PC-3 (cell line): Measurements from ENCODE around the gene TIAM1. TPM values are rescaled to one million over a fixed set of nuclear protein-coding genes. Genes with fewer than 3 reads are reported as not detected.

Experiments used
- ATAC-seq: fragments of 200-7000 bp; cut with Tn5 transposase; 2 replicates; pipeline ENCODE4 v1.9.1; 2020; ENCODE audit warnings: mild to moderate bottlenecking, moderate library complexity
- BruUV-seq: library from RNA; stranded (reverse); fragments of 400-500 nt; replicated peaks from 2 replicates; lab custom pipeline; 2021; lab: Mats Ljungman, UMichigan
- CTCF ChIA-PET: fragments of 300-600 bp; sonication (Branson Sonifier 250); formaldehyde crosslinking; loops from one replicate; lab custom pipeline; 2022; ENCODE audit warnings: antibody characterized with exemption; lab: Charles Lee
- POLR2A ChIA-PET: fragments of 300-600 bp; sonication (Branson Sonifier 250); formaldehyde crosslinking; loops from one replicate; lab custom pipeline; 2022; ENCODE audit warnings: antibody characterized with exemption; ENCODE audit not compliant: unreplicated experiment; lab: Charles Lee
- DNase-seq: peaks from one replicate; pipeline ENCODE4 v3.0.0-alpha.2; 2015
- H2AFZ ChIP-seq: fragments of 300-600 bp; sonication (generic); 2 replicates; pipeline ENCODE4 v1.6.0; 2016; ENCODE audit warnings: antibody characterized with exemption, low read length
- H3F3A ChIP-seq: fragments of 300-600 bp; sonication (generic); one replicate; pipeline ENCODE4 v1.6.0; 2017; ENCODE audit warnings: antibody characterized with exemption, low read length, control low read depth, mild to moderate bottlenecking; ENCODE audit not compliant: unreplicated experiment
- H3K27ac ChIP-seq: fragments of 300-600 bp; sonication (generic); 2 replicates; pipeline ENCODE4 v1.5.1; 2016; ENCODE audit warnings: mild to moderate bottlenecking, low read length
- H3K27me3 ChIP-seq: fragments of 300-600 bp; sonication (generic); 2 replicates; pipeline ENCODE4 v1.6.1; 2016; ENCODE audit warnings: low read length, mixed read lengths
- H3K36me3 ChIP-seq: fragments of 300-600 bp; sonication (generic); 2 replicates; pipeline ENCODE4 v1.6.1; 2016; ENCODE audit warnings: low read depth, mixed run types, low read length, mixed read lengths
- H3K4me1 ChIP-seq: fragments of 300-600 bp; sonication (generic); 2 replicates; pipeline ENCODE4 v1.5.1; 2016; ENCODE audit warnings: low read length; ENCODE audit not compliant: insufficient read depth
- H3K4me2 ChIP-seq: fragments of 300-600 bp; sonication (generic); 2 replicates; pipeline ENCODE4 v1.6.0; 2016; ENCODE audit warnings: low read length
- H3K4me3 ChIP-seq: fragments of 300-600 bp; sonication (generic); 2 replicates; pipeline ENCODE4 v1.5.1; 2016; ENCODE audit warnings: mild to moderate bottlenecking, low read length, mixed read lengths
- H3K79me2 ChIP-seq: fragments of 300-600 bp; sonication (generic); 2 replicates; pipeline ENCODE4 v1.6.1; 2017; ENCODE audit warnings: low read length, mixed read lengths
- H3K9ac ChIP-seq: fragments of 300-600 bp; sonication (generic); 2 replicates; pipeline ENCODE4 v1.6.0; 2016; ENCODE audit warnings: mild to moderate bottlenecking, low read length
- H3K9me2 ChIP-seq: fragments of 300-600 bp; sonication (generic); replicated peaks from 2 replicates; pipeline ENCODE4 v1.6.1; 2016; ENCODE audit warnings: mixed run types, low read length, mixed read lengths
- H3K9me3 ChIP-seq: fragments of 300-600 bp; sonication (generic); 2 replicates; pipeline ENCODE4 v1.6.1; 2016; ENCODE audit warnings: low read length, mixed read lengths
- H4K20me1 ChIP-seq: fragments of 300-600 bp; sonication (generic); 2 replicates; pipeline ENCODE4 v1.6.1; 2016; ENCODE audit warnings: low read length, mixed read lengths
- EZH2 ChIP-seq: fragments of 300-600 bp; sonication (generic); IDR thresholded peaks from one replicate; pipeline ENCODE4 v1.6.1; 2017; ENCODE audit warnings: antibody characterized with exemption, mild to moderate bottlenecking, low read length; ENCODE audit not compliant: unreplicated experiment
- EZH2phosphoT487 ChIP-seq: fragments of 300-600 bp; sonication (generic); IDR thresholded peaks from 2 replicates; pipeline ENCODE4 v1.6.1; 2018; ENCODE audit warnings: mild to moderate bottlenecking, antibody characterized with exemption, low read length, borderline replicate concordance
- intact Hi-C: fragments of 100-400 bp; cut with micrococcal nuclease; formaldehyde crosslinking; loops from 2 replicates; pipeline ENCODE4 v1.9.0; 2023
- total RNA-seq: library from RNA; depleted of rRNA; stranded (reverse); fragments of >200 nt; gene quantifications from 2 replicates; pipeline ENCODE4 v1.2.3, GENCODE V29; 2014
- TF ChIP-seq, protein P1 (sequence below): fragments of 300-600 bp; sonication (generic); conservative IDR thresholded peaks from 2 replicates; pipeline ENCODE4 v1.5.1; 2017; ENCODE audit warnings: antibody characterized with exemption, low read depth, mild to moderate bottlenecking, low read length

Gene TIAM1
- total RNA-seq, 1 experiment from 2014 or later, result 19.1 TPM

DNA sequence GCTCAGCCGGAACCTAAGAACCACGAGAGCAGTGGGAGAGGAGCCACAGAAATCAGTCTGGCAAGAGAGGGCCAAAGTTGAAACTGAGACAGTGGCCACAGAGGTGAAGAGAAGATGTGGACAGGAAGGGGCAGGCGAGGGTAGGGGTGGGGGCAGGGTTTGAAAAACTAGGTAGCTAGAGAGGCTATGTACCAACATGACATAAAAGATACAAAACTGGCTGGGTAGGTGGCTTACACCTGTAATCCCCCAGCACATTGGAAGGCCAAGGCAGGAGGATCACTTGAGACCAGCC, 28.4 kb upstream of the TIAM1 start:
- H3K4me2 ChIP-seq, result no peak overlapping the region
- ATAC-seq, result no peak
- peaks cover 11% of the 10 kb centered on the region for H3K4me1 ChIP-seq
- no peaks in the 10 kb centered on the region for H3K79me2 ChIP-seq
- TF ChIP-seq EZH2phosphoT487 (no peak), EZH2 (no peak)
- TF ChIP-seq, protein P1, sequence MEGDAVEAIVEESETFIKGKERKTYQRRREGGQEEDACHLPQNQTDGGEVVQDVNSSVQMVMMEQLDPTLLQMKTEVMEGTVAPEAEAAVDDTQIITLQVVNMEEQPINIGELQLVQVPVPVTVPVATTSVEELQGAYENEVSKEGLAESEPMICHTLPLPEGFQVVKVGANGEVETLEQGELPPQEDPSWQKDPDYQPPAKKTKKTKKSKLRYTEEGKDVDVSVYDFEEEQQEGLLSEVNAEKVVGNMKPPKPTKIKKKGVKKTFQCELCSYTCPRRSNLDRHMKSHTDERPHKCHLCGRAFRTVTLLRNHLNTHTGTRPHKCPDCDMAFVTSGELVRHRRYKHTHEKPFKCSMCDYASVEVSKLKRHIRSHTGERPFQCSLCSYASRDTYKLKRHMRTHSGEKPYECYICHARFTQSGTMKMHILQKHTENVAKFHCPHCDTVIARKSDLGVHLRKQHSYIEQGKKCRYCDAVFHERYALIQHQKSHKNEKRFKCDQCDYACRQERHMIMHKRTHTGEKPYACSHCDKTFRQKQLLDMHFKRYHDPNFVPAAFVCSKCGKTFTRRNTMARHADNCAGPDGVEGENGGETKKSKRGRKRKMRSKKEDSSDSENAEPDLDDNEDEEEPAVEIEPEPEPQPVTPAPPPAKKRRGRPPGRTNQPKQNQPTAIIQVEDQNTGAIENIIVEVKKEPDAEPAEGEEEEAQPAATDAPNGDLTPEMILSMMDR, result no peak
- no peaks in the 10 kb centered on the region for H4K20me1 ChIP-seq
- BruUV-seq, result no TSS peak
- no peak for DNase-seq
- H3F3A ChIP-seq, result no peaks in the 10 kb centered on the region
- H3K9me2 ChIP-seq, result no peaks in the 10 kb centered on the region
- H3K27me3 ChIP-seq, result no peaks in the 10 kb centered on the region
- intact Hi-C loops, result no loop called here
- H3K9me3 ChIP-seq, result no peaks in the 10 kb centered on the region
- no peaks in the 10 kb centered on the region for H3K36me3 ChIP-seq
- ChIA-PET CTCF (no interaction called here), POLR2A (no interaction called here)
- no peak overlapping the region for H3K4me3 ChIP-seq
- H3K27ac ChIP-seq, result no peak overlapping the region
- no peak overlapping the region for H2AFZ ChIP-seq
- H3K9ac ChIP-seq, result no peak overlapping the region

DNA sequence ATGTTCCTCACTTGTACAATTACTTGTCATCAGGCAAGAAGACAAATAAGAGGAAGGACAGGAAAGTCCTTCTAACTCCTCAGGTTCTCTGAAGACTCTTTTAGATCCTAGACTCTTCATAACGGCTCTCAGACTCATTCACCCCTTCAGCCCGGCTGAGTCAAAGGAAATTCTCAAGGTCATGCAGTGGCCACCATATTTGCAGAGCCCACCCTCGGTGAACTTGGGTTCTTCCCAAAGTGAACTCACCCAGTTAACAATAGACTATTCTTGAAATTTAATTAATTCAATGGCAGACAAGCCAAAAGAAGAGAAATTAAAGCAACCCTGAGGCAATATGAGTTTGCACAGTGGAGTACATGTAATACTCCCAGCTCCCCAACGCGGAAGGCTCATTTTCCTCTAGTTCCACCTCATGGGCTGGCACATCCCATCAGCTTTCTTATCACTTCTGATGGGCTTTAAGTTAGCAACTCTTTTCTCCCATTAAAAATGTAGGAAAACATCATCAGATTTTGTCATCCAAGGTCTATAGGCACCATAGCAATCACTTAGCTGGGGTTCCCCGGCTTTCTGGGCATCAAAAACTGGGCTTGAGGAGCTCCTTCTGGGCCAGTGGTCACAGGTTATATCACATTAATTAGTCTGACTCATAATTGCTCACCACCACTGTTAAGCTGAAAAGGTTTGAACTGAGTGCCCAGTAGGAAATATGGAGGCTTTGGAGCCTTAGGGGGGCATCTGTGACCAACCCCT, 27.8 kb upstream of the TIAM1 start:
- BruUV-seq, result no TSS peak
- H3F3A ChIP-seq, result no peaks in the 10 kb centered on the region

More for the DNA sequence above, 27.8 kb upstream of the TIAM1 start:
- ATAC-seq (peak; percentile 76), DNase-seq (peak; percentile 29)
- ChIA-PET CTCF (interaction anchor here (0.7 kb wide), 1 partner anchor 24 kb away, joined by 3 read pairs; no protein-coding TSS in a partner anchor), POLR2A (no interaction called here)
- H3K9me3 ChIP-seq, result no peaks in the 10 kb centered on the region
- H3K27me3 ChIP-seq, result no peaks in the 10 kb centered on the region
- H3K4me1 ChIP-seq, result peaks cover 15% of the 10 kb centered on the region
- H2AFZ ChIP-seq, result no peak overlapping the region
- H3K4me3 ChIP-seq, result no peak overlapping the region
- H4K20me1 ChIP-seq, result no peaks in the 10 kb centered on the region
- no peak overlapping the region for H3K27ac ChIP-seq
- intact Hi-C loops, result no loop called here
- no peak overlapping the region for H3K4me2 ChIP-seq
- no peaks in the 10 kb centered on the region for H3K9me2 ChIP-seq
- H3K79me2 ChIP-seq, result no peaks in the 10 kb centered on the region
- H3K9ac ChIP-seq, result no peak overlapping the region
- H3K36me3 ChIP-seq, result no peaks in the 10 kb centered on the region
- TF ChIP-seq EZH2, result no peak
- TF ChIP-seq EZH2phosphoT487, result no peak
- TF ChIP-seq, protein P1, result no peak
